GM12892 (cell line): Measurements from ENCODE around the gene CLASRP.
"Not testable (repeated sequence)": the region's sequence is repeated elsewhere in the genome, so short reads cannot be mapped to it uniquely, and the experiment has no call there.

Experiments
- POLR2A ChIP-seq: IDR thresholded peaks from 2 replicates; pipeline ENCODE4 v1.6.1; 2011; ENCODE audit warnings: low read depth, low read length, control low read depth
- POLR2AphosphoS5 ChIP-seq: IDR thresholded peaks from 2 replicates; pipeline ENCODE4 v1.6.1; 2011; ENCODE audit warnings: low read depth, low read length, control low read depth
- TAF1 ChIP-seq: IDR thresholded peaks from 2 replicates; pipeline ENCODE4 v1.6.1; 2011; ENCODE audit warnings: low read depth, mild to moderate bottlenecking, control low read depth, low read length, borderline replicate concordance

DNA sequence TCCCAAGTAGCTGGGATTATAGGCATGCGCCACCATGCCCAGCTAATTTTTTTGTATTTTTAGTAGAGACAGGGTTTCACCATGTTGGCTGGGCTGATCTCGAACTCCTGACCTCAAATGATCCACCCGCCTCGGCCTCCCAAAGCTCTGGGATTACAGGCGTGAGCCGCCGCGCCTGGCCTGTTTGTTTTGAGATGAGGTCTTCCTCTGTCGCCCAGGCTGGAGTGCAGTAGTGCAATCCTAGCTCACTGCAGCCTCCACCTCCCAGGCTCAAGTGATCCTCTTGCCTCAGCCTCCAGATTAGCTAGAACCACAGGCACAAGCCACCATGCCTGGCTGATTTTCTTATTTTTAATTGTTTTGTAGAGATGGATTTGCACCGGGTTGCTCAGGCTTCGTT, 67.5 kb downstream of the CLASRP start:
- not testable (repeated sequence) for TF ChIP-seq TAF1, POLR2A, POLR2AphosphoS5
